GM19395 (cell line): Measurements from ENCODE around the gene BCAS1.

Experiments
- ATAC-seq: cut with Tn5 transposase; IDR thresholded peaks from one replicate; pipeline ENCODE4 v1.9.1; 2021; ENCODE audit warnings: mild to moderate bottlenecking, moderate library complexity; ENCODE audit not compliant: unreplicated experiment

The BCAS1 gene

GRCh38 chr20:53966774-53967398, 103.5 kb downstream of the BCAS1 start:
- ATAC-seq = no peak

- no peak for ATAC-seq
Observed at GRCh38 chr20:53964501-53965253, 105.7 kb downstream of the BCAS1 start.

- ATAC-seq = no peak
Observed at GRCh38 chr20:53964067-53964466, 106.3 kb downstream of the BCAS1 start.

- ATAC-seq = no peak
Observed at GRCh38 chr20:53963635-53964034, 106.8 kb downstream of the BCAS1 start.

- no peak for ATAC-seq
Observed at GRCh38 chr20:53962388-53962787, 108.0 kb downstream of the BCAS1 start.

GRCh38 chr20:53961527-53961926, 108.9 kb downstream of the BCAS1 start:
- no peak for ATAC-seq

- ATAC-seq = no peak
Observed at GRCh38 chr20:53960579-53961272, 109.7 kb downstream of the BCAS1 start.

- ATAC-seq = no peak
Observed at GRCh38 chr20:53959911-53960578, 110.3 kb downstream of the BCAS1 start.

- ATAC-seq = no peak
Observed at GRCh38 chr20:53958260-53958659, 112.1 kb downstream of the BCAS1 start.

GRCh38 chr20:53957451-53958172, 112.8 kb downstream of the BCAS1 start:
- no peak for ATAC-seq

- ATAC-seq = no peak
Observed at GRCh38 chr20:53956013-53956715, 114.2 kb downstream of the BCAS1 start.

- ATAC-seq = no peak
Observed at GRCh38 chr20:53954723-53955658, 115.4 kb downstream of the BCAS1 start.

- no peak for ATAC-seq
Observed at GRCh38 chr20:53952528-53953096, 117.8 kb downstream of the BCAS1 start.

- ATAC-seq = no peak
Observed at GRCh38 chr20:53950578-53950977, 119.8 kb downstream of the BCAS1 start.

GRCh38 chr20:53950031-53950430, 120.4 kb downstream of the BCAS1 start:
- peak; percentile 5 for ATAC-seq

- peak; percentile 92 for ATAC-seq
Observed at GRCh38 chr20:53949319-53949839, 121.0 kb downstream of the BCAS1 start.

GRCh38 chr20:53948383-53949318, 121.7 kb downstream of the BCAS1 start:
- peak; percentile 61 for ATAC-seq
